Endothelial cell of umbilical vein (primary cell): ENCODE results near the gene CNTN5. TPM values are rescaled to one million over a fixed set of nuclear protein-coding genes. Genes with fewer than 3 reads are reported as not detected.

Source experiments
- BruUV-seq: library from RNA; stranded (reverse); fragments of 400-500 nt; replicated peaks from 2 replicates; lab custom pipeline; 2021; lab: Mats Ljungman, UMichigan
- CTCF ChIA-PET: fragments of 300-600, 350-600 bp; sonication (Branson Sonifier 250); formaldehyde crosslinking; loops from one replicate; lab custom pipeline; 2021; ENCODE audit warnings: antibody characterized with exemption, inconsistent platforms; lab: Charles Lee
- POLR2A ChIA-PET: fragments of 300-600, 350-600 bp; sonication (Branson Sonifier 250); formaldehyde crosslinking; loops from one replicate; lab custom pipeline; 2021; ENCODE audit warnings: antibody characterized with exemption, inconsistent platforms; lab: Charles Lee
- DNase-seq: peaks from one replicate; pipeline ENCODE4 v3.0.0-alpha.2; 2011; ENCODE audit warnings: low read depth, low spot score
- FAIRE-seq: peaks from 2 replicates; lab custom pipeline; 2011; peaks lifted over from hg19 to GRCh38; lab: Jason Lieb, UNC
- H2AFZ ChIP-seq: 2 replicates; pipeline ENCODE4 v1.6.0; 2012; ENCODE audit warnings: low read depth, low read length, control low read depth, inconsistent platforms
- H3K27ac ChIP-seq: 2 replicates; pipeline ENCODE4 v1.5.1; 2011; ENCODE audit warnings: low read depth, mild to moderate bottlenecking, control low read depth, low read length, moderate library complexity; ENCODE audit not compliant: insufficient read depth
- H3K27me3 ChIP-seq, 2 experiments: 2 replicates each; pipeline versions ENCODE4 v1.6.0 to v1.6.1; 2011; ENCODE audit warnings: low read length in 2 of 2, mixed read lengths in 1 of 2; ENCODE audit not compliant: control insufficient read depth in 2 of 2, insufficient read depth in 2 of 2
- H3K36me3 ChIP-seq, 2 experiments: 2 replicates in 1 of 2; 3 replicates in 1 of 2; pipeline ENCODE4 v1.5.1; 2011; ENCODE audit warnings: low read length in 2 of 2, mild to moderate bottlenecking in 1 of 2, moderate library complexity in 1 of 2; ENCODE audit not compliant: control insufficient read depth in 2 of 2, insufficient read depth in 2 of 2; ENCODE audit errors: extremely low read depth in 1 of 2
- H3K4me1 ChIP-seq: 3 replicates; pipeline ENCODE4 v1.5.1; 2011; ENCODE audit warnings: mild to moderate bottlenecking, low read length; ENCODE audit not compliant: control insufficient read depth, insufficient read depth; ENCODE audit errors: extremely low read depth
- H3K4me2 ChIP-seq: 2 replicates; pipeline ENCODE4 v1.6.1; 2011; ENCODE audit warnings: low read length, control low read depth, mixed read lengths; ENCODE audit not compliant: insufficient read depth
- H3K4me3 ChIP-seq, 3 experiments: fragments of 200-600 bp in 1 of 3; sonication (generic), shearing (Covaris generic) in 1 of 3; replicated peaks in 1 of 3; 2 replicates each; pipeline ENCODE4 v1.5.1; 2011 to 2016; ENCODE audit warnings: control low read depth in 3 of 3, low read length in 3 of 3, mild to moderate bottlenecking in 2 of 3, inconsistent platforms in 1 of 3, low read depth in 1 of 3, moderate library complexity in 1 of 3; ENCODE audit not compliant: insufficient read depth in 1 of 3
- H3K79me2 ChIP-seq: 2 replicates; pipeline ENCODE4 v1.6.0; 2012; ENCODE audit warnings: low read length, inconsistent platforms; ENCODE audit not compliant: control insufficient read depth, insufficient read depth
- H3K9ac ChIP-seq: replicated peaks from 2 replicates; pipeline ENCODE3; 2011; ENCODE audit warnings: low read length, control low read depth; ENCODE audit not compliant: insufficient read depth; ENCODE audit errors: extremely low read depth
- H3K9me1 ChIP-seq: replicated peaks from 3 replicates; pipeline ENCODE4 v1.6.0; 2011; ENCODE audit warnings: mild to moderate bottlenecking, low read length; ENCODE audit not compliant: control insufficient read depth, insufficient read depth; ENCODE audit errors: extremely low read depth
- H3K9me3 ChIP-seq: replicated peaks from 2 replicates; pipeline ENCODE4 v1.5.1; 2012; ENCODE audit warnings: low read length, inconsistent platforms; ENCODE audit not compliant: control insufficient read depth, insufficient read depth
- H4K20me1 ChIP-seq: replicated peaks from 2 replicates; pipeline ENCODE3; 2011; ENCODE audit warnings: mild to moderate bottlenecking, low read length; ENCODE audit not compliant: control insufficient read depth, insufficient read depth; ENCODE audit errors: extremely low read depth
- CTCF ChIP-seq, 2 donors: IDR thresholded peaks; 1 replicate in 1 of 2; 2 replicates in 1 of 2; pipeline ENCODE4 v1.5.1; 2011; ENCODE audit warnings: low read length in 2 of 2, mild to moderate bottlenecking in 2 of 2, moderate library complexity in 2 of 2, control low read depth in 1 of 2, inconsistent platforms in 1 of 2, low read depth in 1 of 2; ENCODE audit not compliant: insufficient read depth in 1 of 2; ENCODE audit errors: extremely low read depth in 1 of 2
- EZH2 ChIP-seq: IDR thresholded peaks from 2 replicates; pipeline ENCODE4 v1.6.1; 2012; ENCODE audit warnings: borderline replicate concordance, low read depth, mild to moderate bottlenecking, moderate library complexity, low read length, inconsistent platforms; ENCODE audit not compliant: severe bottlenecking
- FOS ChIP-seq: IDR thresholded peaks from 2 replicates; pipeline ENCODE4 v1.6.1; 2011; ENCODE audit warnings: mild to moderate bottlenecking, low read length, moderate library complexity, borderline replicate concordance; ENCODE audit not compliant: insufficient read depth
- GATA2 ChIP-seq: IDR thresholded peaks from 2 replicates; pipeline ENCODE4 v1.7.0; 2011; ENCODE audit warnings: low read depth, mild to moderate bottlenecking, moderate library complexity, mixed read lengths, low read length; ENCODE audit not compliant: insufficient read length, insufficient read depth
- JUN ChIP-seq: IDR thresholded peaks from 2 replicates; pipeline ENCODE4 v1.6.1; 2011; ENCODE audit warnings: borderline replicate concordance, low read depth; ENCODE audit not compliant: insufficient read length, insufficient read depth
- MAX ChIP-seq: IDR thresholded peaks from 2 replicates; pipeline ENCODE4 v1.6.1; 2011; ENCODE audit not compliant: insufficient read depth, insufficient read length
- MYC ChIP-seq: IDR thresholded peaks from one replicate; pipeline ENCODE4 v1.6.1; 2011; ENCODE audit warnings: mild to moderate bottlenecking, low read depth, low read length
- POLR2A ChIP-seq: IDR thresholded peaks from 2 replicates; pipeline ENCODE4 v1.6.1; 2012; ENCODE audit warnings: low read depth, mild to moderate bottlenecking, control low read depth, low read length
- POLR2AphosphoS5 ChIP-seq: IDR thresholded peaks from 2 replicates; pipeline ENCODE4 v1.6.1; 2012; ENCODE audit warnings: low read depth, mild to moderate bottlenecking, control low read depth, low read length, moderate library complexity; ENCODE audit not compliant: insufficient read depth
- dilution Hi-C: fragments of 300-500 bp; cut with MboI; formaldehyde crosslinking; loops from one replicate; pipeline ENCODE4 v1.15.0; 2019; ENCODE audit warnings: low sequenced_read_pairs; ENCODE audit not compliant: extremely low pct_ligation_motif_present
- intact Hi-C: fragments of 100-400 bp; cut with micrococcal nuclease; formaldehyde crosslinking; loops from one replicate; pipeline ENCODE4 v1.10.0; 2022
- polyA plus RNA-seq, 4 experiments: library from polyadenylated mRNA; depleted of rRNA in 3 of 4; stranded (reverse) in 3 of 4; unstranded in 1 of 4; fragments of >200 nt; gene quantifications; 2 replicates each; pipeline versions ENCODE4 v1.2.1 to v1.2.3, GENCODE V29; 2011 to 2012; ENCODE audit warnings: missing spikeins in 1 of 4
- total RNA-seq: library from RNA; stranded (reverse); gene quantifications from 2 replicates; pipeline ENCODE4 v1.2.3, GENCODE V29; 2021

Gene CNTN5
- total and polyA plus RNA-seq, 2 donors (not counting 3 experiments of a cell fraction or from before 2014, with no cell fraction given): not detected

- H3K9me3 ChIP-seq: peaks cover 2% of the 10 kb centered on the region
- H3K36me3 ChIP-seq: no peaks in the 10 kb centered on the region
- no peak for DNase-seq
- no peak overlapping the region for H3K9ac ChIP-seq
- H3K4me1 ChIP-seq: no peaks in the 10 kb centered on the region
- ChIA-PET CTCF (no interaction called here), POLR2A (no interaction called here)
- no TSS peak for BruUV-seq
- H3K27ac ChIP-seq: no peak overlapping the region
- H3K79me2 ChIP-seq: no peaks in the 10 kb centered on the region
- no peak overlapping the region for H3K4me3 ChIP-seq
- H3K4me2 ChIP-seq: no peak overlapping the region
- H3K27me3 ChIP-seq: no peaks in the 10 kb centered on the region
- TF ChIP-seq GATA2 (no peak), EZH2 (no peak), CTCF (IDR thresholded peaks at IDR 0.05; ENCODE audit: extremely low read depth in 1 of 2, insufficient read depth in 1 of 2, low read depth in 1 of 2, low read length in 2 of 2) (no peak), FOS (no peak), MAX (no peak), JUN (no peak), MYC (no peak), POLR2A (no peak), POLR2AphosphoS5 (no peak)
- no peaks in the 10 kb centered on the region for H4K20me1 ChIP-seq
- H2AFZ ChIP-seq: no peak overlapping the region
- intact Hi-C loops (no loop called here), dilution Hi-C loops (no loop called here)
- H3K9me1 ChIP-seq: no peaks in the 10 kb centered on the region
- FAIRE-seq: no peak
Observed at GRCh38 chr11:100182927-100183326, 1162.2 kb downstream of the CNTN5 start.
